Neural progenitor cell (in vitro differentiated cells): Measurements from ENCODE around the gene SLC9C1.

Source experiments
- EZH2 ChIP-seq: fragments of 200-600 bp; sonication (generic); IDR thresholded peaks from 2 replicates; pipeline ENCODE4 v1.6.1; 2017; ENCODE audit warnings: antibody characterized with exemption, mild to moderate bottlenecking, moderate library complexity
- EZH2phosphoT487 ChIP-seq: fragments of 200-600 bp; sonication (generic); IDR thresholded peaks from 2 replicates; pipeline ENCODE4 v1.6.1; 2017; ENCODE audit warnings: antibody characterized with exemption
- TF ChIP-seq, protein P1 (sequence below): fragments of 200-600 bp; sonication (generic); IDR thresholded peaks from 2 replicates; pipeline ENCODE4 v1.5.1; 2017; ENCODE audit warnings: antibody characterized with exemption, mild to moderate bottlenecking

DNA sequence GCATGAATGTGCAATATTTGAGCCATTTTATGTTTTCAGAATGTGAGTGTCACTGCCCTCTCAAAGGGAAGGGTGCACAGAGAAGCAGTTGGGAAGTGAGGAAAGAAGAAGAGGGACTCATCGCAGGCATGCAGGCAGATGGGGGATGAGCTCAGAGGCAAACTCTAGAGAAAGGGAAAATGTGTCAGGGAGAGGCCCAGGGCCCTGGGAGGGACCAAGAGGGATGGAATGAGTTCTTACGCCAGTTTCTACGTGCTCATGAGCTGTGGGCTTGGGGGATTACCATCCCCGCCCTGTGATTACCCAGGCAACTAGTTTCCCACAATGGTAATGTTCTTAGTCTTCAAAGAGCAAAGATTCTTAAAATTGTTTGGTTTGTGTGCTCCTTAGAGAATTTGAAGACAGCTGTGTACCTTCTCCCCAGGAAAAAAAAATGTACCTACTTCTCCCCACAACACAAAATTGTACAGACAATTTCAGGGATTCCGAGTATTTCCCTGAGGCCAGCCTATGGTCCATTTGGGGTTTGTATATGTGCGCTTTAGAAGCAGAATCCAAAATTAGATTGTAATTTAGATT, 178.8 kb downstream of the SLC9C1 start:
- TF ChIP-seq, protein P1, sequence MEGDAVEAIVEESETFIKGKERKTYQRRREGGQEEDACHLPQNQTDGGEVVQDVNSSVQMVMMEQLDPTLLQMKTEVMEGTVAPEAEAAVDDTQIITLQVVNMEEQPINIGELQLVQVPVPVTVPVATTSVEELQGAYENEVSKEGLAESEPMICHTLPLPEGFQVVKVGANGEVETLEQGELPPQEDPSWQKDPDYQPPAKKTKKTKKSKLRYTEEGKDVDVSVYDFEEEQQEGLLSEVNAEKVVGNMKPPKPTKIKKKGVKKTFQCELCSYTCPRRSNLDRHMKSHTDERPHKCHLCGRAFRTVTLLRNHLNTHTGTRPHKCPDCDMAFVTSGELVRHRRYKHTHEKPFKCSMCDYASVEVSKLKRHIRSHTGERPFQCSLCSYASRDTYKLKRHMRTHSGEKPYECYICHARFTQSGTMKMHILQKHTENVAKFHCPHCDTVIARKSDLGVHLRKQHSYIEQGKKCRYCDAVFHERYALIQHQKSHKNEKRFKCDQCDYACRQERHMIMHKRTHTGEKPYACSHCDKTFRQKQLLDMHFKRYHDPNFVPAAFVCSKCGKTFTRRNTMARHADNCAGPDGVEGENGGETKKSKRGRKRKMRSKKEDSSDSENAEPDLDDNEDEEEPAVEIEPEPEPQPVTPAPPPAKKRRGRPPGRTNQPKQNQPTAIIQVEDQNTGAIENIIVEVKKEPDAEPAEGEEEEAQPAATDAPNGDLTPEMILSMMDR = no peak
- TF ChIP-seq EZH2 = no peak
- TF ChIP-seq EZH2phosphoT487 = no peak
